Endothelial cell of umbilical vein (primary cell): ENCODE data around the gene SPINDOC. TPM values are rescaled to one million over a fixed set of nuclear protein-coding genes. Genes with fewer than 3 reads are reported as not detected.

Experiments
- BruUV-seq: library from RNA; stranded (reverse); fragments of 400-500 nt; replicated peaks from 2 replicates; lab custom pipeline; 2021; lab: Mats Ljungman, UMichigan
- CTCF ChIA-PET: fragments of 300-600, 350-600 bp; sonication (Branson Sonifier 250); formaldehyde crosslinking; loops from one replicate; lab custom pipeline; 2021; ENCODE audit warnings: antibody characterized with exemption, inconsistent platforms; lab: Charles Lee
- POLR2A ChIA-PET: fragments of 300-600, 350-600 bp; sonication (Branson Sonifier 250); formaldehyde crosslinking; loops from one replicate; lab custom pipeline; 2021; ENCODE audit warnings: antibody characterized with exemption, inconsistent platforms; lab: Charles Lee
- DNase-seq: peaks from one replicate; pipeline ENCODE4 v3.0.0-alpha.2; 2011; ENCODE audit warnings: low read depth, low spot score
- FAIRE-seq: peaks from 2 replicates; lab custom pipeline; 2011; peaks lifted over from hg19 to GRCh38; lab: Jason Lieb, UNC
- H2AFZ ChIP-seq: 2 replicates; pipeline ENCODE4 v1.6.0; 2012; ENCODE audit warnings: low read depth, low read length, control low read depth, inconsistent platforms
- H3K27ac ChIP-seq: 2 replicates; pipeline ENCODE4 v1.5.1; 2011; ENCODE audit warnings: low read depth, mild to moderate bottlenecking, control low read depth, low read length, moderate library complexity; ENCODE audit not compliant: insufficient read depth
- H3K27me3 ChIP-seq, 2 experiments: 2 replicates each; pipeline versions ENCODE4 v1.6.0 to v1.6.1; 2011; ENCODE audit warnings: low read length in 2 of 2, mixed read lengths in 1 of 2; ENCODE audit not compliant: control insufficient read depth in 2 of 2, insufficient read depth in 2 of 2
- H3K36me3 ChIP-seq, 2 experiments: 2 replicates in 1 of 2; 3 replicates in 1 of 2; pipeline ENCODE4 v1.5.1; 2011; ENCODE audit warnings: low read length in 2 of 2, mild to moderate bottlenecking in 1 of 2, moderate library complexity in 1 of 2; ENCODE audit not compliant: control insufficient read depth in 2 of 2, insufficient read depth in 2 of 2; ENCODE audit errors: extremely low read depth in 1 of 2
- H3K4me1 ChIP-seq: 3 replicates; pipeline ENCODE4 v1.5.1; 2011; ENCODE audit warnings: mild to moderate bottlenecking, low read length; ENCODE audit not compliant: control insufficient read depth, insufficient read depth; ENCODE audit errors: extremely low read depth
- H3K4me2 ChIP-seq: 2 replicates; pipeline ENCODE4 v1.6.1; 2011; ENCODE audit warnings: low read length, control low read depth, mixed read lengths; ENCODE audit not compliant: insufficient read depth
- H3K4me3 ChIP-seq, 3 experiments: fragments of 200-600 bp in 1 of 3; sonication (generic), shearing (Covaris generic) in 1 of 3; replicated peaks in 1 of 3; 2 replicates each; pipeline ENCODE4 v1.5.1; 2011 to 2016; ENCODE audit warnings: control low read depth in 3 of 3, low read length in 3 of 3, mild to moderate bottlenecking in 2 of 3, inconsistent platforms in 1 of 3, low read depth in 1 of 3, moderate library complexity in 1 of 3; ENCODE audit not compliant: insufficient read depth in 1 of 3
- H3K79me2 ChIP-seq: 2 replicates; pipeline ENCODE4 v1.6.0; 2012; ENCODE audit warnings: low read length, inconsistent platforms; ENCODE audit not compliant: control insufficient read depth, insufficient read depth
- H3K9ac ChIP-seq: replicated peaks from 2 replicates; pipeline ENCODE3; 2011; ENCODE audit warnings: low read length, control low read depth; ENCODE audit not compliant: insufficient read depth; ENCODE audit errors: extremely low read depth
- H3K9me1 ChIP-seq: replicated peaks from 3 replicates; pipeline ENCODE4 v1.6.0; 2011; ENCODE audit warnings: mild to moderate bottlenecking, low read length; ENCODE audit not compliant: control insufficient read depth, insufficient read depth; ENCODE audit errors: extremely low read depth
- H3K9me3 ChIP-seq: replicated peaks from 2 replicates; pipeline ENCODE4 v1.5.1; 2012; ENCODE audit warnings: low read length, inconsistent platforms; ENCODE audit not compliant: control insufficient read depth, insufficient read depth
- H4K20me1 ChIP-seq: replicated peaks from 2 replicates; pipeline ENCODE3; 2011; ENCODE audit warnings: mild to moderate bottlenecking, low read length; ENCODE audit not compliant: control insufficient read depth, insufficient read depth; ENCODE audit errors: extremely low read depth
- POLR2AphosphoS5 ChIP-seq: IDR thresholded peaks from 2 replicates; pipeline ENCODE4 v1.6.1; 2012; ENCODE audit warnings: low read depth, mild to moderate bottlenecking, control low read depth, low read length, moderate library complexity; ENCODE audit not compliant: insufficient read depth
- dilution Hi-C: fragments of 300-500 bp; cut with MboI; formaldehyde crosslinking; loops from one replicate; pipeline ENCODE4 v1.15.0; 2019; ENCODE audit warnings: low sequenced_read_pairs; ENCODE audit not compliant: extremely low pct_ligation_motif_present
- intact Hi-C: fragments of 100-400 bp; cut with micrococcal nuclease; formaldehyde crosslinking; loops from one replicate; pipeline ENCODE4 v1.10.0; 2022
- polyA plus RNA-seq, 4 experiments: library from polyadenylated mRNA; depleted of rRNA in 3 of 4; stranded (reverse) in 3 of 4; unstranded in 1 of 4; fragments of >200 nt; gene quantifications; 2 replicates each; pipeline versions ENCODE4 v1.2.1 to v1.2.3, GENCODE V29; 2011 to 2012; ENCODE audit warnings: missing spikeins in 1 of 4
- total RNA-seq: library from RNA; stranded (reverse); gene quantifications from 2 replicates; pipeline ENCODE4 v1.2.3, GENCODE V29; 2021
- TF ChIP-seq, protein P1 (sequence below): IDR thresholded peaks from 2 replicates; pipeline ENCODE4 v1.6.1; 2011; ENCODE audit not compliant: insufficient read depth, insufficient read length

Gene SPINDOC
- total and polyA plus RNA-seq, 2 donors (not counting 3 experiments of a cell fraction or from before 2014, with no cell fraction given) = 29.4 to 54.5 TPM

DNA sequence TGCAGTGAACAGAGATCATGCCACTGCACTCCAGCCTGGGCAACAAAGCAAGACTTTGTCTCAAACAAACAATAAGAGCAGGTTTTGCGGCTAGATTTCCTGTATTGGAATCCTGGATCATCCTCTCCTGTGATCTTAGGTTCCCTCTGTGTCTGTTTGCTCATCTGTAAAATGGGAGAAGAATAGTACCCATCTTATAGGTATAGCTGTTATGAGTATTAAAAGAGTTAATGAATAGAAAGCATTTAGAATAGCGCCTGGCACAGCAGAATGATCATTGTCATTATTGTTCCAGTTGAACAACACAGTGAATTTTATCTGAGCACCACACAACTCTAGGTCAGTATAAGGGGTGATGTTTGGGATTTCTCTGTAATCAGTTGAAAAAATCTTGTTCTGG lies 36.4 kb downstream of the SPINDOC start:
- Histone ChIP-seq H3K27ac (no peak overlapping the region), H3K9ac (no peak overlapping the region), H3K9me1 (no peaks in the 10 kb centered on the region), H4K20me1 (peaks cover 9% of the 10 kb centered on the region), H3K27me3 (no peaks in the 10 kb centered on the region), H3K4me1 (no peaks in the 10 kb centered on the region), H3K79me2 (peaks cover 77% of the 10 kb centered on the region), H3K4me3 (no peak overlapping the region), H3K9me3 (no peaks in the 10 kb centered on the region), H3K36me3 (peaks cover 0 to 2% of the 10 kb centered on the region in 2 experiments), H3K4me2 (no peak overlapping the region), H2AFZ (no peak overlapping the region)
- intact Hi-C loops = no loop called here
- no TSS peak for BruUV-seq
- no peak for DNase-seq
- CTCF ChIA-PET = interaction anchor here (0.9 kb wide), 1 partner anchor 8 kb away, joined by 3 read pairs; no protein-coding TSS in a partner anchor
- POLR2A ChIA-PET = no interaction called here
- TF ChIP-seq POLR2AphosphoS5 = no peak
- TF ChIP-seq, protein P1, sequence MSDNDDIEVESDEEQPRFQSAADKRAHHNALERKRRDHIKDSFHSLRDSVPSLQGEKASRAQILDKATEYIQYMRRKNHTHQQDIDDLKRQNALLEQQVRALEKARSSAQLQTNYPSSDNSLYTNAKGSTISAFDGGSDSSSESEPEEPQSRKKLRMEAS = no peak
- no peak for FAIRE-seq
- dilution Hi-C loops = no loop called here

DNA sequence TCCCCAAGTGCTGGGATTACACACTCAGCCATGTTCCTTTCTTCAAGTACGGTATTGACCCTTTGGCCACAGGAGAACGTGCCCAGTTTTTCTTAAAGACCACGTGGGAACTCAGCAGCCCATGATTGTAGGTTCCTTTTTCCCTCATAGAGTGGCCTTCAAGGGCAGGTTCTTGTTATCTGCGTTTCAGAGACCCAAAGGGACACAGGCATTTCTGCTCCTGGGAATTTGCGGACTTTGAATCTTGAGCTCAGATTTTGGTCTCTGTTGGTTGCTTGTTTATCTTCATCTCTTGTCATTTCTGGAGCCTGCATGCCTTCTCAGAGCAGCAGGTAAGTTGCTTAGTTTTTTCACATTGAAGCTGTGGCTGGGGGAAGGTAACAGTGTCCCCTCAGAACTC lies 37.7 kb downstream of the SPINDOC start:
- intact Hi-C loops (no loop called here), dilution Hi-C loops (no loop called here)
- H3K9me3 ChIP-seq = no peaks in the 10 kb centered on the region
- peaks cover 76% of the 10 kb centered on the region for H3K79me2 ChIP-seq
- H2AFZ ChIP-seq = no peak overlapping the region
- H3K27me3 ChIP-seq = no peaks in the 10 kb centered on the region
- CTCF ChIA-PET = interaction anchor here (0.9 kb wide), 1 partner anchor 21 kb away, joined by 3 read pairs; no protein-coding TSS in a partner anchor
- H3K36me3 ChIP-seq = peaks cover 0 to 2% of the 10 kb centered on the region in 2 experiments
- H3K9ac ChIP-seq = no peak overlapping the region
- no peak overlapping the region for H3K4me2 ChIP-seq
- POLR2A ChIA-PET = no interaction called here
- TF ChIP-seq, protein P1 = no peak
- H3K9me1 ChIP-seq = no peaks in the 10 kb centered on the region
- no peak for FAIRE-seq
- H3K4me1 ChIP-seq = no peaks in the 10 kb centered on the region
- DNase-seq = no peak
- no peak overlapping the region for H3K4me3 ChIP-seq
- H4K20me1 ChIP-seq = peaks cover 6% of the 10 kb centered on the region
- H3K27ac ChIP-seq = no peak overlapping the region
- BruUV-seq = no TSS peak
